GM12801 (cell line): ENCODE measurements around the gene MAP7.

Source experiments
- TF ChIP-seq, protein P1 (sequence below): IDR thresholded peaks from one replicate; pipeline ENCODE4 v1.5.1; 2011; ENCODE audit warnings: control low read depth; ENCODE audit not compliant: insufficient read length; ENCODE audit errors: extremely low read depth

MAP7 gene

DNA sequence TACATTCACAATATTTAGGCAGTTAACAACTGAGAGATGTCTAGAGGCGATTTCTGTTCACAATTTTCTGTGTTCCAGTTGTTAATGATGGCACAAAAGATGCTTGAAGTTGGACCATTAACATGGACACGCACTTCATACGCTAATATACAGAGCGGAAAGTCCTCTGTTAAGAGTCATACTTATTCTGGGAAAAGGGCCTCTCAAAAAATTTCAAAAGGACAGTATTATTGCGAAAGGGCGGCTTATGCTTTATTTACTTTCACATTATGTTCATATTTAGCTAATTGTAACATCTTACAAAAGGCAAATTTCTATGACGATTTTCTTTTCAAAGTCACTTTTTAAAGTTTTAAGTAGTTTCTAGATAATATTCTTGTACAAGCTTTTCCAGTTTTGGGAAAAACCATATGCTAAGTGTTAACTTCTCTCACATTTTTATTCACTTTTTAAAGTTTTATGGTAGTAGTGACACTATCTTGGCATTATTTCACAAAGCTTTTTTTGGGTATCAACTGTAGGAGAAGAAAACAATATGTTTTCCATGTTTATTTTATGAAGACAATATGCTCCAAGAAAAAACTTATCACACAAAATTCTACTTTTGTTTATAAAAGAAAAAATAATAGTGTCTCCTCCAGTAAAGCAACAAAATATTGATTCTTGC, 62.3 kb downstream of the MAP7 start:
- TF ChIP-seq, protein P1, sequence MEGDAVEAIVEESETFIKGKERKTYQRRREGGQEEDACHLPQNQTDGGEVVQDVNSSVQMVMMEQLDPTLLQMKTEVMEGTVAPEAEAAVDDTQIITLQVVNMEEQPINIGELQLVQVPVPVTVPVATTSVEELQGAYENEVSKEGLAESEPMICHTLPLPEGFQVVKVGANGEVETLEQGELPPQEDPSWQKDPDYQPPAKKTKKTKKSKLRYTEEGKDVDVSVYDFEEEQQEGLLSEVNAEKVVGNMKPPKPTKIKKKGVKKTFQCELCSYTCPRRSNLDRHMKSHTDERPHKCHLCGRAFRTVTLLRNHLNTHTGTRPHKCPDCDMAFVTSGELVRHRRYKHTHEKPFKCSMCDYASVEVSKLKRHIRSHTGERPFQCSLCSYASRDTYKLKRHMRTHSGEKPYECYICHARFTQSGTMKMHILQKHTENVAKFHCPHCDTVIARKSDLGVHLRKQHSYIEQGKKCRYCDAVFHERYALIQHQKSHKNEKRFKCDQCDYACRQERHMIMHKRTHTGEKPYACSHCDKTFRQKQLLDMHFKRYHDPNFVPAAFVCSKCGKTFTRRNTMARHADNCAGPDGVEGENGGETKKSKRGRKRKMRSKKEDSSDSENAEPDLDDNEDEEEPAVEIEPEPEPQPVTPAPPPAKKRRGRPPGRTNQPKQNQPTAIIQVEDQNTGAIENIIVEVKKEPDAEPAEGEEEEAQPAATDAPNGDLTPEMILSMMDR: no peak

GRCh38 chr6:136486357-136486756, 63.9 kb downstream of the MAP7 start:
- TF ChIP-seq, protein P1: no peak

DNA sequence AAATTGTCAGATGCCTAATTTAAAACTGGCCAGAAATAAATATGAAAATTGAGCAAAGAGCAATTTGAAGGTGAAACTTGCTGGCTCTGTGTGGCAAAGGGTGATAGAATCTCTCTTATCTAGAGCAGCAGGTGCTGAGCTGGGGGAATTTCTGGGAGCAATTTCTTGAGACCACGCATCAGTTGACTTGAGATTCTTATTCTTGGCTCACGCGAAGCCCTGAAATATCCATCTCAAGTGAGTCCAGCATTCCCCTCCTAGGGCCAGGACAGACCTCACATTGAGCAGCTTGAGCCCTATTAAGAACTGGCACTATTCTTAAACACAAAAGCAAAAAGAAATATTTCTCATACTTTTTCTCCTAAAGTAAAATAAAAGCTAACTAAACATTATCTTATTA, 66.3 kb downstream of the MAP7 start:
- TF ChIP-seq, protein P1: no peak

- TF ChIP-seq, protein P1: no peak
These were observed 72.7 kb downstream of the MAP7 start for GRCh38 chr6:136477548-136477947.

GRCh38 chr6:136475686-136476085, 74.5 kb downstream of the MAP7 start:
- TF ChIP-seq, protein P1: no peak

DNA sequence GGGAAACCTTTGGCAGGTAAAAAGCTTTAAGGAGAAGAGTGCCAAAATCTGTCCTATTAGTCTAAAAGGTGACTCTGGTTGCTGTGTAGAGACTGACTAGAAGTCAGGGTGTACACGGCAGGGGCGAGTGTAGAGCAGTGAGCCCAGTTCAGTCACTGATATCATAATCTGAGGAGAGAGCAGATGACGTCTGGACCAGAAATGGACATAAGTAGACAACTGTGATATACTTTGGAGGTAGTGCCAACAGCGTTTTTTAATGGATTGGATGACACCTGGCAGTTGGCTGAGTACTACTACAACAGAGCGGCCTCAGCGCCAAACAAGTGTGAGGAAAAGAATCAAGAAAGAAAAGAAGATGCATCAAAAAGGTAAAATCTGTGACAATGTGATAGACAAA, 76.0 kb downstream of the MAP7 start:
- TF ChIP-seq, protein P1: no peak

GRCh38 chr6:136471922-136472321, 78.3 kb downstream of the MAP7 start:
- TF ChIP-seq, protein P1: no peak
